ENCODE results near the gene CYGB. TPM values are rescaled to one million over a fixed set of nuclear protein-coding genes. Genes with fewer than 3 reads are reported as not detected.
"Not testable (repeated sequence)": the region's sequence is repeated elsewhere in the genome, so short reads cannot be mapped to it uniquely, and the experiment has no call there.

The CYGB gene
- total and polyA plus RNA-seq, 5 donors from 2014 or later = not detected

GRCh38 chr17:76538281-76538931, 897 bp upstream of the CYGB start:
- DNase-seq (no peak), ATAC-seq (ENCODE audit: low read depth in 2 of 2) (no peak)
- Histone ChIP-seq H3K27ac (ENCODE audit: insufficient read depth, low read length, poor library complexity, severe bottlenecking) (no peak overlapping the region), H3K27me3 (ENCODE audit: control insufficient read depth, insufficient read depth, low read length) (peaks cover 8% of the 10 kb centered on the region), H3K4me1 (ENCODE audit: control insufficient read depth, insufficient read depth, low read length, poor library complexity, severe bottlenecking) (no peaks in the 10 kb centered on the region), H3K9me3 (ENCODE audit: control insufficient read depth in 2 of 2, low read length in 2 of 2) (no peaks in the 10 kb centered on the region), H3K36me3 (ENCODE audit: control insufficient read depth, insufficient read depth, low read length) (no peaks in the 10 kb centered on the region), H3K4me3 (ENCODE audit: low read depth, low read length) (no peak overlapping the region)
- Mint-ChIP-seq H3K27me3 (peaks cover 58% of the 10 kb centered on the region), H3K9me3 (peaks cover 0 to 3% (median 0%) of the 10 kb centered on the region in 7 donors), H3K4me1 (peaks cover 0 to 3% (median 0%) of the 10 kb centered on the region in 4 donors), H3K27ac (no peak overlapping the region), H3K36me3 (no peaks in the 10 kb centered on the region), H3K4me3 (peak overlapping the region in 2 of 4 donors; percentile 50 to 65)

DNA sequence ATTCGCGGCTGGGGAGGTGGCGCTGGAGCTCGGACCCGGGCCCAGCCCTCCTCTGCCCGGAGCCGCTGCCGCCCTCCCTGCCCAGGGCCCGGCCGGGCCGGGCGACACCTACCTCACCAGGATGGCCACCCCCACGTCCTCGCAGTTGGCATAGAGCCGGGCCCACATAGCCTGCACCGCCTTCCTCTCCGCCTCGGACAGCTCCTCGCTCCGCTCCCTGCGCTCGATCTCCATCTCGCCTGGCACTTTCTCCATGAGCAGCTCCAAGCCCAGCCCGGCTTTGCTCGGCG, 276 bp downstream of the CYGB start:
- Histone ChIP-seq H3K27me3 (ENCODE audit: control insufficient read depth, insufficient read depth, low read length) (peaks cover 8% of the 10 kb centered on the region), H3K9me3 (ENCODE audit: control insufficient read depth in 2 of 2, low read length in 2 of 2) (no peaks in the 10 kb centered on the region), H3K27ac (ENCODE audit: insufficient read depth, low read length, poor library complexity, severe bottlenecking) (no peak overlapping the region), H3K4me3 (ENCODE audit: low read depth, low read length) (no peak overlapping the region), H3K4me1 (ENCODE audit: control insufficient read depth, insufficient read depth, low read length, poor library complexity, severe bottlenecking) (no peaks in the 10 kb centered on the region), H3K36me3 (ENCODE audit: control insufficient read depth, insufficient read depth, low read length) (no peaks in the 10 kb centered on the region)
- H3K4me3 Mint-ChIP-seq = no peak overlapping the region
- peaks cover 0 to 3% (median 0%) of the 10 kb centered on the region in 4 donors for H3K4me1 Mint-ChIP-seq
- no peaks in the 10 kb centered on the region for H3K36me3 Mint-ChIP-seq
- peaks cover 0 to 3% (median 0%) of the 10 kb centered on the region in 7 donors for H3K9me3 Mint-ChIP-seq
- no peak overlapping the region for H3K27ac Mint-ChIP-seq
- ATAC-seq (ENCODE audit: low read depth in 2 of 2) (no peak), DNase-seq (no peak)
- H3K27me3 Mint-ChIP-seq = peaks cover 51% of the 10 kb centered on the region

GRCh38 chr17:76536511-76537287, 810 bp downstream of the CYGB start:
- peaks cover 0 to 3% (median 0%) of the 10 kb centered on the region in 7 donors for H3K9me3 Mint-ChIP-seq
- Histone ChIP-seq H3K4me3 (ENCODE audit: low read depth, low read length) (no peak overlapping the region), H3K4me1 (ENCODE audit: control insufficient read depth, insufficient read depth, low read length, poor library complexity, severe bottlenecking) (no peaks in the 10 kb centered on the region), H3K36me3 (ENCODE audit: control insufficient read depth, insufficient read depth, low read length) (no peaks in the 10 kb centered on the region), H3K9me3 (ENCODE audit: control insufficient read depth in 2 of 2, low read length in 2 of 2) (no peaks in the 10 kb centered on the region), H3K27me3 (ENCODE audit: control insufficient read depth, insufficient read depth, low read length) (peaks cover 8% of the 10 kb centered on the region), H3K27ac (ENCODE audit: insufficient read depth, low read length, poor library complexity, severe bottlenecking) (no peak overlapping the region)
- DNase-seq (no peak), ATAC-seq (ENCODE audit: low read depth in 2 of 2) (no peak)
- peaks cover 0 to 7% (median 0%) of the 10 kb centered on the region in 4 donors for H3K4me1 Mint-ChIP-seq
- H3K27me3 Mint-ChIP-seq = peaks cover 46% of the 10 kb centered on the region
- no peaks in the 10 kb centered on the region for H3K36me3 Mint-ChIP-seq
- no peak overlapping the region for H3K27ac Mint-ChIP-seq
- H3K4me3 Mint-ChIP-seq = no peak overlapping the region

- ATAC-seq (ENCODE audit: low read depth in 2 of 2) (no peak), DNase-seq (no peak)
- H3K27ac Mint-ChIP-seq = peak overlapping the region in 1 of 3 donors; percentile 89
Measured at GRCh38 chr17:76535788-76536510, 1.6 kb downstream of the CYGB start.

GRCh38 chr17:76534831-76535732, 2.4 kb downstream of the CYGB start:
- Mint-ChIP-seq H3K27ac (peak overlapping the region in 1 of 3 donors; percentile 36), H3K36me3 (no peaks in the 10 kb centered on the region), H3K4me3 (no peak overlapping the region), H3K9me3 (peaks cover 0 to 3% (median 0%) of the 10 kb centered on the region in 7 donors), H3K4me1 (peaks cover 0 to 13% (median 0%) of the 10 kb centered on the region in 4 donors), H3K27me3 (peaks cover 36% of the 10 kb centered on the region)
- no peak for DNase-seq
- peak in 1 of 2 donors; percentile 18 for ATAC-seq (ENCODE audit: low read depth in 2 of 2)
- H3K27me3 ChIP-seq (ENCODE audit: control insufficient read depth, insufficient read depth, low read length) = peaks cover 8% of the 10 kb centered on the region
- no peak overlapping the region for H3K27ac ChIP-seq (ENCODE audit: insufficient read depth, low read length, poor library complexity, severe bottlenecking)
- H3K4me1 ChIP-seq (ENCODE audit: control insufficient read depth, insufficient read depth, low read length, poor library complexity, severe bottlenecking) = no peaks in the 10 kb centered on the region
- H3K36me3 ChIP-seq (ENCODE audit: control insufficient read depth, insufficient read depth, low read length) = no peaks in the 10 kb centered on the region
- no peak overlapping the region for H3K4me3 ChIP-seq (ENCODE audit: low read depth, low read length)
- no peaks in the 10 kb centered on the region for H3K9me3 ChIP-seq (ENCODE audit: control insufficient read depth in 2 of 2, low read length in 2 of 2)

More at GRCh38 chr17:76535788-76536510, 1.6 kb downstream of the CYGB start:
- Mint-ChIP-seq H3K4me3 (no peak overlapping the region), H3K4me1 (peaks cover 0 to 8% (median 0%) of the 10 kb centered on the region in 4 donors), H3K9me3 (peaks cover 0 to 3% (median 0%) of the 10 kb centered on the region in 7 donors), H3K36me3 (no peaks in the 10 kb centered on the region), H3K27me3 (peaks cover 38% of the 10 kb centered on the region)
- H3K4me3 ChIP-seq (ENCODE audit: low read depth, low read length) = no peak overlapping the region
- H3K36me3 ChIP-seq (ENCODE audit: control insufficient read depth, insufficient read depth, low read length) = no peaks in the 10 kb centered on the region
- no peaks in the 10 kb centered on the region for H3K4me1 ChIP-seq (ENCODE audit: control insufficient read depth, insufficient read depth, low read length, poor library complexity, severe bottlenecking)
- no peaks in the 10 kb centered on the region for H3K9me3 ChIP-seq (ENCODE audit: control insufficient read depth in 2 of 2, low read length in 2 of 2)
- H3K27ac ChIP-seq (ENCODE audit: insufficient read depth, low read length, poor library complexity, severe bottlenecking) = no peak overlapping the region
- peaks cover 8% of the 10 kb centered on the region for H3K27me3 ChIP-seq (ENCODE audit: control insufficient read depth, insufficient read depth, low read length)

- H3K4me1 Mint-ChIP-seq = peaks cover 0 to 16% (median 0%) of the 10 kb centered on the region in 4 donors
- H3K9me3 Mint-ChIP-seq, H3K27ac Mint-ChIP-seq: not testable (repeated sequence)
Measured at GRCh38 chr17:76533640-76534359, 3.7 kb downstream of the CYGB start.

More at GRCh38 chr17:76533640-76534359, 3.7 kb downstream of the CYGB start:
- not testable (repeated sequence) for ATAC-seq (ENCODE audit: low read depth in 2 of 2); H3K27ac ChIP-seq (ENCODE audit: insufficient read depth, low read length, poor library complexity, severe bottlenecking); H3K27me3 ChIP-seq (ENCODE audit: control insufficient read depth, insufficient read depth, low read length); DNase-seq; H3K4me1 ChIP-seq (ENCODE audit: control insufficient read depth, insufficient read depth, low read length, poor library complexity, severe bottlenecking); H3K4me3 ChIP-seq (ENCODE audit: low read depth, low read length); H3K4me3 Mint-ChIP-seq; H3K36me3 ChIP-seq (ENCODE audit: control insufficient read depth, insufficient read depth, low read length); H3K9me3 ChIP-seq (ENCODE audit: control insufficient read depth in 2 of 2, low read length in 2 of 2); H3K36me3 Mint-ChIP-seq
- H3K27me3 Mint-ChIP-seq = peaks cover 24% of the 10 kb centered on the region

Data from CD4-positive, CD25-positive, alpha-beta regulatory T cell (primary cell).